ENCODE results near the gene BMP4. TPM values are rescaled to one million over a fixed set of nuclear protein-coding genes. Genes with fewer than 3 reads are reported as not detected.

BMP4 gene
- total and polyA plus RNA-seq, 2 of the 13 experiments (the other 11 are each of a cell fraction or from before 2014, with no cell fraction given), result 56.4 to 169 TPM

- TF ChIP-seq DNMT1 (CRISPR knock-in tag; IDR thresholded peaks at IDR 0.05) (no peak), SUZ12 (IDR thresholded peaks at IDR 0.05; ENCODE audit: low read depth, low read length) (no peak), ZNF333 (CRISPR knock-in tag; IDR thresholded peaks at IDR 0.05; ENCODE audit: borderline replicate concordance) (no peak; the same call in 1 of the 2 replicates), CREB1 (IDR thresholded peaks at IDR 0.05) (no peak), CREB1 (CRISPR knock-in tag; IDR thresholded peaks at IDR 0.05) (no peak), ZNF124 (CRISPR knock-in tag; IDR thresholded peaks at IDR 0.05) (peak; percentile 50; the same call in 1 of the 2 replicates), NCOR1 (IDR thresholded peaks at IDR 0.05; ENCODE audit: borderline replicate concordance, low read length) (no peak), ZNF619 (CRISPR knock-in tag; IDR thresholded peaks at IDR 0.05) (peak; percentile 61; the same call in 1 of the 2 replicates), DRAP1 (CRISPR knock-in tag; IDR thresholded peaks at IDR 0.05) (peak; percentile 92), ZNF580 (CRISPR knock-in tag; IDR thresholded peaks at IDR 0.05; ENCODE audit: borderline replicate concordance, low read depth) (peak; percentile 75; the same call in 1 of the 2 replicates), ZC3H4 (CRISPR knock-in tag; IDR thresholded peaks at IDR 0.05; ENCODE audit: borderline replicate concordance) (0 out of 2 replicates have a peak, but pooled peaks have one; percentile 65), ZNF441 (CRISPR knock-in tag; IDR thresholded peaks at IDR 0.05; ENCODE audit: borderline replicate concordance) (peak; percentile 58; the same call in 1 of the 2 replicates), ZNF615 (CRISPR knock-in tag; IDR thresholded peaks at IDR 0.05; ENCODE audit: borderline replicate concordance) (no peak), GTF3A (CRISPR knock-in tag; conservative IDR thresholded peaks at IDR 0.05) (no peak), LRRFIP1 (CRISPR knock-in tag; conservative IDR thresholded peaks at IDR 0.05) (no peak), ZNF251 (CRISPR knock-in tag; IDR thresholded peaks at IDR 0.05) (no peak), ZBTB26 (CRISPR knock-in tag; IDR thresholded peaks at IDR 0.05; ENCODE audit: borderline replicate concordance) (no peak), BCLAF1 (IDR thresholded peaks at IDR 0.05) (no peak), AGO2 (optimal IDR thresholded peaks at IDR 0.05; ENCODE audit: low read depth, low read length) (no peak), ZNF607 (CRISPR knock-in tag; IDR thresholded peaks at IDR 0.05; ENCODE audit: borderline replicate concordance) (no peak), IRF1 (CRISPR knock-in tag; IDR thresholded peaks at IDR 0.05; ENCODE audit: low read depth) (no peak)
These were observed at the start of gene BMP4 (continued) for GRCh38 chr14:53956427-53957201.

All from HepG2 (cell line).